22Rv1 (cell line): ENCODE measurements around the gene LRRC49.

Experiments
- ZFX ChIP-seq: fragments of 450-650 bp; IDR thresholded peaks from 2 replicates; pipeline ENCODE4 v1.6.1; 2017; ENCODE audit warnings: antibody characterized with exemption, borderline replicate concordance
- TF ChIP-seq, protein P1 (sequence below): fragments of 450-650 bp; IDR thresholded peaks from 2 replicates; pipeline ENCODE4 v1.5.1; 2017; ENCODE audit warnings: mild to moderate bottlenecking

DNA sequence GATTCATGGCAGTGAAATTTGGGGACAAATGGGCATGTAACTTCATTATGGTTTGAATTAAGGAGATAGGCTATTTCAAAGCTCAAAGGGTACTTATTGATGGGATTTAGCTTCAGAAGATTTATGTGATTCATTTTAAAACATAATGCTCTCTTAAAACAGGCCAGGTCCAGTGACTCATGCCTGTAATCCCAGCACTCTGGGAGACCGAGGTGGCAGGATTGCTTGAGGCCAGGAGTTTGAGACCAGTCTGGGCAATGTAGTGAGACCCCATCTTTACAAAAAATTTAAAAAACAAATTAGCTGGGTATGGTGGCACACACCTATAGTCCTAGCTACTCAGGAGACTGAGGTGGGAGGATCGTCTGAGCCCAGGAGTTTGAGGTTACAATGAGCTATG lies 11.8 kb upstream of the LRRC49 start:
- TF ChIP-seq, protein P1, sequence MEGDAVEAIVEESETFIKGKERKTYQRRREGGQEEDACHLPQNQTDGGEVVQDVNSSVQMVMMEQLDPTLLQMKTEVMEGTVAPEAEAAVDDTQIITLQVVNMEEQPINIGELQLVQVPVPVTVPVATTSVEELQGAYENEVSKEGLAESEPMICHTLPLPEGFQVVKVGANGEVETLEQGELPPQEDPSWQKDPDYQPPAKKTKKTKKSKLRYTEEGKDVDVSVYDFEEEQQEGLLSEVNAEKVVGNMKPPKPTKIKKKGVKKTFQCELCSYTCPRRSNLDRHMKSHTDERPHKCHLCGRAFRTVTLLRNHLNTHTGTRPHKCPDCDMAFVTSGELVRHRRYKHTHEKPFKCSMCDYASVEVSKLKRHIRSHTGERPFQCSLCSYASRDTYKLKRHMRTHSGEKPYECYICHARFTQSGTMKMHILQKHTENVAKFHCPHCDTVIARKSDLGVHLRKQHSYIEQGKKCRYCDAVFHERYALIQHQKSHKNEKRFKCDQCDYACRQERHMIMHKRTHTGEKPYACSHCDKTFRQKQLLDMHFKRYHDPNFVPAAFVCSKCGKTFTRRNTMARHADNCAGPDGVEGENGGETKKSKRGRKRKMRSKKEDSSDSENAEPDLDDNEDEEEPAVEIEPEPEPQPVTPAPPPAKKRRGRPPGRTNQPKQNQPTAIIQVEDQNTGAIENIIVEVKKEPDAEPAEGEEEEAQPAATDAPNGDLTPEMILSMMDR: no peak
- no peak for TF ChIP-seq ZFX
